Fibroblast of villous mesenchyme (primary cell): ENCODE data around the gene PFN1. TPM values are rescaled to one million over a fixed set of nuclear protein-coding genes. Genes with fewer than 3 reads are reported as not detected.

Source experiments
- DNase-seq: peaks from one replicate; pipeline ENCODE4 v3.0.0-alpha.2; 2010; ENCODE audit warnings: low read depth
- H3K4me3 ChIP-seq: 2 replicates; pipeline ENCODE4 v1.5.1; 2011; ENCODE audit warnings: low read depth, mild to moderate bottlenecking, low read length
- CTCF ChIP-seq: IDR thresholded peaks from 2 replicates; pipeline ENCODE4 v1.5.1; 2012; ENCODE audit warnings: low read depth, mild to moderate bottlenecking, low read length; ENCODE audit not compliant: insufficient read depth
- total RNA-seq: library from RNA; depleted of rRNA; stranded (reverse); fragments of >200 nt; gene quantifications from 2 replicates; pipeline ENCODE4 v1.2.3, GENCODE V29; 2012

Gene PFN1
- total RNA-seq, 1 donor: 581 TPM

GRCh38 chr17:4968486-4969046 is 20.2 kb upstream of the PFN1 start:
- peak; percentile 43 for DNase-seq
- no peak for TF ChIP-seq CTCF
- H3K4me3 ChIP-seq: peak overlapping the region; percentile 94

- peak; percentile 99 for DNase-seq
- no peak for TF ChIP-seq CTCF
- peak within 1 kb of the TSS; percentile 94 for H3K4me3 ChIP-seq
These were observed 19.5 kb upstream of the PFN1 start, which contains the start of gene SPAG7 for GRCh38 chr17:4967539-4968485. TSS of gene SPAG7 (minus strand) at chr17:4967817. CDS start at chr17:4967804, 13 bp downstream.

- H3K4me3 ChIP-seq: peak overlapping the region; percentile 94
- no peak for TF ChIP-seq CTCF
- DNase-seq: peak; percentile 100
These were observed 18.7 kb upstream of the PFN1 start for GRCh38 chr17:4966844-4967538.

GRCh38 chr17:4965311-4965986 is 17.1 kb upstream of the PFN1 start:
- H3K4me3 ChIP-seq: no peak overlapping the region
- no peak for DNase-seq
- TF ChIP-seq CTCF: no peak

GRCh38 chr17:4960279-4960922 is 12.1 kb upstream of the PFN1 start:
- DNase-seq: no peak
- no peak for TF ChIP-seq CTCF
- H3K4me3 ChIP-seq: no peak overlapping the region

- H3K4me3 ChIP-seq: no peak overlapping the region
- DNase-seq: no peak
- no peak for TF ChIP-seq CTCF
These were observed 11.1 kb upstream of the PFN1 start for GRCh38 chr17:4959261-4959965.
